ENCODE measurements around the gene KIAA0513.

- TF ChIP-seq JUND (IDR thresholded peaks at IDR 0.05) = no peak
- no peak for TF ChIP-seq CTCF (IDR thresholded peaks at IDR 0.05 in 2 of 3, conservative IDR thresholded peaks at IDR 0.05 in 1 of 3; ENCODE audit: borderline replicate concordance in 1 of 3, insufficient read depth in 1 of 3, low read depth in 2 of 3, low read length in 2 of 3)
- TF ChIP-seq, protein P1, sequence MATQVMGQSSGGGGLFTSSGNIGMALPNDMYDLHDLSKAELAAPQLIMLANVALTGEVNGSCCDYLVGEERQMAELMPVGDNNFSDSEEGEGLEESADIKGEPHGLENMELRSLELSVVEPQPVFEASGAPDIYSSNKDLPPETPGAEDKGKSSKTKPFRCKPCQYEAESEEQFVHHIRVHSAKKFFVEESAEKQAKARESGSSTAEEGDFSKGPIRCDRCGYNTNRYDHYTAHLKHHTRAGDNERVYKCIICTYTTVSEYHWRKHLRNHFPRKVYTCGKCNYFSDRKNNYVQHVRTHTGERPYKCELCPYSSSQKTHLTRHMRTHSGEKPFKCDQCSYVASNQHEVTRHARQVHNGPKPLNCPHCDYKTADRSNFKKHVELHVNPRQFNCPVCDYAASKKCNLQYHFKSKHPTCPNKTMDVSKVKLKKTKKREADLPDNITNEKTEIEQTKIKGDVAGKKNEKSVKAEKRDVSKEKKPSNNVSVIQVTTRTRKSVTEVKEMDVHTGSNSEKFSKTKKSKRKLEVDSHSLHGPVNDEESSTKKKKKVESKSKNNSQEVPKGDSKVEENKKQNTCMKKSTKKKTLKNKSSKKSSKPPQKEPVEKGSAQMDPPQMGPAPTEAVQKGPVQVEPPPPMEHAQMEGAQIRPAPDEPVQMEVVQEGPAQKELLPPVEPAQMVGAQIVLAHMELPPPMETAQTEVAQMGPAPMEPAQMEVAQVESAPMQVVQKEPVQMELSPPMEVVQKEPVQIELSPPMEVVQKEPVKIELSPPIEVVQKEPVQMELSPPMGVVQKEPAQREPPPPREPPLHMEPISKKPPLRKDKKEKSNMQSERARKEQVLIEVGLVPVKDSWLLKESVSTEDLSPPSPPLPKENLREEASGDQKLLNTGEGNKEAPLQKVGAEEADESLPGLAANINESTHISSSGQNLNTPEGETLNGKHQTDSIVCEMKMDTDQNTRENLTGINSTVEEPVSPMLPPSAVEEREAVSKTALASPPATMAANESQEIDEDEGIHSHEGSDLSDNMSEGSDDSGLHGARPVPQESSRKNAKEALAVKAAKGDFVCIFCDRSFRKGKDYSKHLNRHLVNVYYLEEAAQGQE (IDR thresholded peaks at IDR 0.05; ENCODE audit: low read depth) = no peak
- no peak for TF ChIP-seq POLR2A (IDR thresholded peaks at IDR 0.05; ENCODE audit: borderline replicate concordance, extremely low read depth, insufficient read depth, insufficient read length)
- no peak for TF ChIP-seq EZH2phosphoT487 (IDR thresholded peaks at IDR 0.05; ENCODE audit: borderline replicate concordance)
- TF ChIP-seq SP1 (IDR thresholded peaks at IDR 0.05; ENCODE audit: low read depth) = no peak
These were observed 96.5 kb downstream of the KIAA0513 start for GRCh38 chr16:85123891-85124635.
